HepG2 (cell line): ENCODE data around the gene MYO10. TPM values are rescaled to one million over a fixed set of nuclear protein-coding genes. Genes with fewer than 3 reads are reported as not detected.

Source experiments
- ATAC-seq: fragments of 200-7000 bp; cut with Tn5 transposase; 3 replicates; pipeline ENCODE4 v1.9.1; 2020; ENCODE audit warnings: mild to moderate bottlenecking, moderate library complexity
- BruUV-seq: library from RNA; stranded (reverse); fragments of 400-500 nt; replicated peaks from 2 replicates; lab custom pipeline; 2021; lab: Mats Ljungman, UMichigan
- CTCF ChIA-PET: fragments of 300-600 bp; formaldehyde crosslinking; extraction: SDS; loops from one replicate; lab custom pipeline; 2021; ENCODE audit warnings: low total read pairs, inconsistent platforms, low intra/inter-chr PET ratio; lab: Yijun Ruan, JAX
- POLR2A ChIA-PET: fragments of 350-600 bp; sonication (Branson Sonifier 250); formaldehyde crosslinking; loops from one replicate; lab custom pipeline; 2020; ENCODE audit warnings: antibody characterized with exemption, inconsistent platforms; lab: Yijun Ruan, JAX
- DNase-seq: peaks from one replicate; pipeline ENCODE4 v3.0.0-alpha.2; 2015; ENCODE audit warnings: low spot score
- FAIRE-seq: peaks from 3 replicates; lab custom pipeline; 2011; peaks lifted over from hg19 to GRCh38; lab: Jason Lieb, UNC
- H2AFZ ChIP-seq: one replicate; pipeline ENCODE4 v1.6.1; 2011; ENCODE audit warnings: low read length, inconsistent platforms
- H3K27ac ChIP-seq: fragments of 300-600 bp; 3 replicates; pipeline ENCODE4 v1.8.0; 2011; ENCODE audit warnings: mixed run types, mild to moderate bottlenecking, mixed read lengths, low read length, inconsistent platforms; ENCODE audit not compliant: insufficient read depth; ENCODE audit errors: extremely low read length
- H3K27me3 ChIP-seq, 2 experiments: fragments of 200-600 bp in 1 of 2; 2 replicates in 1 of 2; 3 replicates in 1 of 2; pipeline versions ENCODE4 v1.6.0 to v1.8.0; 2011; ENCODE audit warnings: low read length in 2 of 2, mild to moderate bottlenecking in 2 of 2, moderate library complexity in 2 of 2, inconsistent platforms in 1 of 2; ENCODE audit not compliant: insufficient read depth in 2 of 2, control insufficient read depth in 1 of 2
- H3K36me3 ChIP-seq, 2 experiments: fragments of 200-600 bp in 1 of 2; replicated peaks in 1 of 2; 2 replicates in 1 of 2; 3 replicates in 1 of 2; pipeline versions ENCODE4 v1.5.1 to v1.8.0; 2011; ENCODE audit warnings: low read length in 2 of 2, inconsistent platforms in 1 of 2; ENCODE audit not compliant: insufficient read depth in 2 of 2, control insufficient read depth in 1 of 2
- H3K4me1 ChIP-seq: 2 replicates; pipeline ENCODE4 v1.5.1; 2012; ENCODE audit warnings: low read length, inconsistent platforms; ENCODE audit not compliant: insufficient read depth
- H3K4me2 ChIP-seq: 2 replicates; pipeline ENCODE4 v1.6.0; 2011; ENCODE audit warnings: low read depth, low read length, inconsistent platforms
- H3K4me3 ChIP-seq, 3 experiments: fragments of 200-600 bp in 1 of 3; sonication (generic), shearing (Covaris generic) in 1 of 3; replicated peaks in 1 of 3; 2 replicates each; pipeline ENCODE4 v1.5.1; 2011 to 2016; ENCODE audit warnings: low read length in 3 of 3, inconsistent platforms in 2 of 3, low read depth in 2 of 3, mild to moderate bottlenecking in 2 of 3, control low read depth in 1 of 3, mixed read lengths in 1 of 3; ENCODE audit not compliant: insufficient read depth in 1 of 3
- H3K79me2 ChIP-seq: one replicate; pipeline ENCODE4 v1.6.1; 2011; ENCODE audit warnings: low read length, inconsistent platforms; ENCODE audit not compliant: insufficient read depth
- H3K9ac ChIP-seq: 2 replicates; pipeline ENCODE4 v1.6.0; 2011; ENCODE audit warnings: mild to moderate bottlenecking, low read depth, low read length, inconsistent platforms; ENCODE audit not compliant: insufficient read depth
- H3K9me3 ChIP-seq: 2 replicates; pipeline ENCODE4 v1.5.1; 2012; ENCODE audit warnings: mild to moderate bottlenecking, low read length
- H4K20me1 ChIP-seq: 2 replicates; pipeline ENCODE4 v1.6.0; 2011; ENCODE audit warnings: inconsistent platforms, mild to moderate bottlenecking, low read length, moderate library complexity; ENCODE audit not compliant: insufficient read depth
- KIAA2018 ChIP-seq: sonication (generic); formaldehyde crosslinking; IDR thresholded peaks from 2 replicates; pipeline ENCODE4 v1.5.0; 2020; ENCODE audit warnings: mild to moderate bottlenecking, missing genetic modification reagents, borderline replicate concordance
- MBNL3 ChIP-seq: fragments of 250-450 bp; sonication (Bioruptor Pico); conservative IDR thresholded peaks from 2 replicates; pipeline ENCODE4 v1.8.0; 2022; ENCODE audit warnings: mild to moderate bottlenecking, inconsistent platforms
- SIX4 ChIP-seq: sonication (generic); formaldehyde crosslinking; IDR thresholded peaks from 2 replicates; pipeline ENCODE4 v1.4.0; 2020; ENCODE audit warnings: missing genetic modification reagents
- SMAD9 ChIP-seq: sonication (generic); formaldehyde crosslinking; IDR thresholded peaks from 2 replicates; pipeline ENCODE4 v1.5.1; 2020; ENCODE audit warnings: mild to moderate bottlenecking, missing genetic modification reagents
- ZNF331 ChIP-seq: sonication (generic); formaldehyde crosslinking; IDR thresholded peaks from 2 replicates; pipeline ENCODE4 v1.4.0; 2020; ENCODE audit warnings: missing genetic modification reagents
- WGBS: methylation state at CpG from one replicate; pipeline ENCODE4 v1.1.6; 2017; ENCODE audit warnings: low lambda C conversion rate; 5-methylcytosine and 5-hydroxymethylcytosine counted together
- in situ Hi-C: cut with HindIII; loops from 2 replicates; pipeline ENCODE4 v1.10.0; 2017; ENCODE audit warnings: low pct_unique_long_range_greater_than_20kb; ENCODE audit not compliant: extremely low pct_ligation_motif_present
- intact Hi-C: fragments of 100-400 bp; cut with micrococcal nuclease; formaldehyde crosslinking; loops from one replicate; pipeline ENCODE4 v1.10.0; 2022; ENCODE audit not compliant: unreplicated experiment
- polyA plus RNA-seq, 8 experiments: library from polyadenylated mRNA; depleted of rRNA in 3 of 8; stranded (reverse) in 7 of 8; unstranded in 1 of 8; fragments of >200 nt; fragmentation: Illumina TruSeq in 4 of 8; extraction: Trizol in 4 of 8; gene quantifications; 2 replicates each; pipeline versions ENCODE4 v1.2.1 to v1.2.3, GENCODE V29; 2011 to 2016; ENCODE audit warnings: low read depth in 4 of 8, missing spikeins in 1 of 8, mixed read lengths in 1 of 8; ENCODE audit not compliant: insufficient read depth in 1 of 8
- total RNA-seq, 5 experiments: library from RNA; depleted of rRNA; stranded (reverse); fragments of >200 nt; fragmentation: Illumina TruSeq; extraction: Trizol; gene quantifications; 2 replicates each; pipeline ENCODE4 v1.2.3, GENCODE V29; 2016; ENCODE audit warnings: low read depth in 1 of 5
- TF ChIP-seq, protein P1 (sequence below): sonication (generic); formaldehyde crosslinking; IDR thresholded peaks from 2 replicates; pipeline ENCODE4 v1.4.0; 2020; ENCODE audit warnings: missing genetic modification reagents, mild to moderate bottlenecking, borderline replicate concordance

The MYO10 gene
- total and polyA plus RNA-seq, 2 of the 13 experiments (the other 11 are each of a cell fraction or from before 2014, with no cell fraction given) = 4.5 to 14.0 TPM

DNA sequence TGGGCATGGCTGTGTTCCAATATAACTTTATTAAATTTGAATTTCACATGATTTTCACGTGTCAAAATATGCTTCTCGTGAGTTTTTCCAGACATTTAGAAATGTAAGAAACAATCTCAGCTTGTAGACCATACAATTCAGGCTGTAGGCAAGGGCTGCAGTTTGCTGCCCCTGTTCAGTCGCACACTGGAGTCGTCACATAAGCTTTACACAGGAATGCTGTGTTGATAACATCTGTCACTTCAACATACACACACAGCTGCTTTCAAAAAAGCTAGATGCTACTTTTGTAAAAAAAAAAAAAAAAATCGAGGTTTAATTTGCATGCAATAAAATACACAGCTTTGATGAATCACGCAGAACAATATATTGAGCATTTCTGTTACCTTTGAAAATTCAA, 77.9 kb downstream of the MYO10 start:
- H3K27ac ChIP-seq = no peak overlapping the region
- no peak for FAIRE-seq

GRCh38 chr5:16857635-16858034, 78.5 kb downstream of the MYO10 start:
- TF ChIP-seq SMAD9 (CRISPR knock-in tag) (no peak), KIAA2018 (CRISPR knock-in tag) (no peak)
- H4K20me1 ChIP-seq = no peaks in the 10 kb centered on the region
- BruUV-seq = no TSS peak
- H3K27ac ChIP-seq = no peak overlapping the region
- no peak overlapping the region for H3K4me3 ChIP-seq
- ATAC-seq (no peak), DNase-seq (no peak), FAIRE-seq (no peak)
- H2AFZ ChIP-seq = no peak overlapping the region
- intact Hi-C loops (no loop called here), in situ Hi-C loops (no loop called here)
- H3K36me3 ChIP-seq = no peaks in the 10 kb centered on the region
- H3K79me2 ChIP-seq = no peaks in the 10 kb centered on the region
- no peaks in the 10 kb centered on the region for H3K9me3 ChIP-seq
- ChIA-PET POLR2A (no interaction called here), CTCF (no interaction called here)
- no peaks in the 10 kb centered on the region for H3K27me3 ChIP-seq
- no peak overlapping the region for H3K9ac ChIP-seq
- no peak overlapping the region for H3K4me2 ChIP-seq
- WGBS = 62% methylated on average over 3 of the region's 4 CpGs
- peaks cover 2% of the 10 kb centered on the region for H3K4me1 ChIP-seq

More for the DNA sequence above, 77.9 kb downstream of the MYO10 start:
- H3K27me3 ChIP-seq = no peaks in the 10 kb centered on the region
- TF ChIP-seq, protein P1, sequence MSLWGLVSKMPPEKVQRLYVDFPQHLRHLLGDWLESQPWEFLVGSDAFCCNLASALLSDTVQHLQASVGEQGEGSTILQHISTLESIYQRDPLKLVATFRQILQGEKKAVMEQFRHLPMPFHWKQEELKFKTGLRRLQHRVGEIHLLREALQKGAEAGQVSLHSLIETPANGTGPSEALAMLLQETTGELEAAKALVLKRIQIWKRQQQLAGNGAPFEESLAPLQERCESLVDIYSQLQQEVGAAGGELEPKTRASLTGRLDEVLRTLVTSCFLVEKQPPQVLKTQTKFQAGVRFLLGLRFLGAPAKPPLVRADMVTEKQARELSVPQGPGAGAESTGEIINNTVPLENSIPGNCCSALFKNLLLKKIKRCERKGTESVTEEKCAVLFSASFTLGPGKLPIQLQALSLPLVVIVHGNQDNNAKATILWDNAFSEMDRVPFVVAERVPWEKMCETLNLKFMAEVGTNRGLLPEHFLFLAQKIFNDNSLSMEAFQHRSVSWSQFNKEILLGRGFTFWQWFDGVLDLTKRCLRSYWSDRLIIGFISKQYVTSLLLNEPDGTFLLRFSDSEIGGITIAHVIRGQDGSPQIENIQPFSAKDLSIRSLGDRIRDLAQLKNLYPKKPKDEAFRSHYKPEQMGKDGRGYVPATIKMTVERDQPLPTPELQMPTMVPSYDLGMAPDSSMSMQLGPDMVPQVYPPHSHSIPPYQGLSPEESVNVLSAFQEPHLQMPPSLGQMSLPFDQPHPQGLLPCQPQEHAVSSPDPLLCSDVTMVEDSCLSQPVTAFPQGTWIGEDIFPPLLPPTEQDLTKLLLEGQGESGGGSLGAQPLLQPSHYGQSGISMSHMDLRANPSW (CRISPR knock-in tag) = no peak
- TF ChIP-seq SIX4 = no peak
- no peak for TF ChIP-seq ZNF331 (CRISPR knock-in tag)
- TF ChIP-seq MBNL3 (CRISPR knock-in tag) = no peak
- ATAC-seq (no peak), DNase-seq (no peak)
- intact Hi-C loops = no loop called here
- H3K9ac ChIP-seq = no peak overlapping the region
- H2AFZ ChIP-seq = no peak overlapping the region
- in situ Hi-C loops = no loop called here
- no TSS peak for BruUV-seq
- H3K4me3 ChIP-seq = no peak overlapping the region
- ChIA-PET CTCF (no interaction called here), POLR2A (no interaction called here)
- H3K79me2 ChIP-seq = no peaks in the 10 kb centered on the region
- H3K36me3 ChIP-seq = no peaks in the 10 kb centered on the region
- no peak overlapping the region for H3K4me2 ChIP-seq
- no peaks in the 10 kb centered on the region for H4K20me1 ChIP-seq
- H3K4me1 ChIP-seq = peaks cover 7% of the 10 kb centered on the region
- 48% methylated on average over 6 of the region's 6 CpGs for WGBS
- no peaks in the 10 kb centered on the region for H3K9me3 ChIP-seq
